Smooth muscle cell of the brain vasculature (primary cell): Measurements from ENCODE around the gene METTL1.

Experiments used
- DNase-seq: peaks from one replicate; pipeline ENCODE4 v3.0.0-alpha.2; 2012; ENCODE audit warnings: low read depth, low spot score

The METTL1 gene

DNA sequence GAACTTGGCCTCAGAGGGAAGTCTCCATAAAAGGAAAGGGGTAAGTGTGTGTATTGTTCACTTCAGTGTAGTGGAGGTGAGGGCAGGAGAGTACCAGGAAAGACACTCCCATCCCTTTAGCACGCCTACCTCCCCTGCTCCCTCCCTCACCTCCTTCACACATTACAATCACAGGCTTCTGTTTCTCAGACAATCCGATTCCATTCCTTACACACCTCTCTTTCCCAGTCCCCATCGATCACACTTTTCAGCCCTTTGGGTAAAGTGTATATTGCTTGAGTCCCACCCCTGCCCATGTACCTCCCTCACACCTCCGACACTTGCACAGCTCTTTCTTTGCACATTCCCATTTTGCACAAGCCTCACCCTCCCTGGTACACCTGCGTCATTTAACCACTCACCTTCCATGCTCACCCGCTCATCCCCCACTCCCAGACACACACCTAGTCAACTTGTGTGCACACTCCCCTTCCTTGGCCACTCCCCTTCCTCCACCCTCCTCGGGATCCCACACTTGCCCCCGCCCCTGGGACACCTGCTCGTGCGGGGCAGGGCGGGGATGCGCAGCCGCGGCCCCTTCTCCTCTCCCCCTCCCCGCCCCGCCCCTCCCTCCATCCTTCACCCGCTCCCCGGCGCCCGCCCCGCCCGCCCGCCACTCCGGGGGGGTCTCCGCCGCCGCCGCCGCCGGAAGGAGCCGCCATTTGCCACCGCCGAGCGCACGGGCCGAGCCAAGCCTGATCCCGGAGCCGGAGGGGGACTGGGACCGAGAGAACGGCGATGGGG is 17.3 kb downstream of the METTL1 start, which contains the start of gene MARCHF9:
Gene MARCHF9 (plus strand): TSS at position 693 of the 783 bp plus-strand sequence. CDS start 426 bp downstream, outside the sequence.
- DNase-seq: no peak

DNA sequence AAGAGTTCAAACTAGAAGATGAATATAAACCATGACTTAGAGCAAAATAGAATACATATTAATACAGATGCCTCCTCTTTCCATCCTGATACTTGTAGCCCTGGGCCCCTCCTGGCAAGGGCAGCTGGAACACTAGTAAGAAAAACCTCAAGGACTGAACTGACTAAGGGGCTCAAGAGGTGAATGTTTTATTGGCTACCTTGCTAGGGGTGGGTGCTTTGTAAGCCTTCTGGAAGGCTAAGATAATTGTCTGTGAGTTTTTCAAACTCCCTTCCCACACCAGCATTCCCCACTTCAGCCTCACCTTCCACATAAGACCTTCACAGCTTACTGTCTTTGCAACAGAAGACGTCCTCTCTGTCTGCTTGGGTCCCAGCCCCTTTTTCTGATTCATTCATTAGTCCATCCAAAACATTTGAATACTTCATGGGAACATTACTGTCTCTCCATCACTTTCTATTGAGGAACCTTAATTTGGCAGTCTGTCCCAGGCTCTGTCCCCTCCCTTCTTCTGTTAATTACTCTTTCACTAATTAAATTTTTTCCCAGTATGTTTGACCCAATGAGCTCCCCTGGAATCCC is 18.1 kb downstream of the METTL1 start:
- no peak for DNase-seq

DNA sequence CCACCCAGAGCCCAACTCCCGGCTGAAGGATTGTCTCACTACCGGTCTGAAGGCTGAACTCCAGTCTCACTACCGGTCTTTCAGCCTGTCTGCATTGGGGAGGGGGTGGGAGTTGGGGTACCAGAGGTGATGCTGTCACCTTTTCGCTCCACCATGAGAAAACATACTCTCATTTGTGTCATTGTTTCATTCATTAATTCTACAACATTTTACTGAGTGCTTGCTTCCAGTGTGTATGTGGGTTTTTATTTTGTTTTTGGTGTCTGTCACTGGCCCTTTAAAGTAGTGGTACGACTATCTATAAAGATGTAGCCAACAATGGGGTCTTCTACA is 19.3 kb downstream of the METTL1 start:
- DNase-seq: no peak

DNA sequence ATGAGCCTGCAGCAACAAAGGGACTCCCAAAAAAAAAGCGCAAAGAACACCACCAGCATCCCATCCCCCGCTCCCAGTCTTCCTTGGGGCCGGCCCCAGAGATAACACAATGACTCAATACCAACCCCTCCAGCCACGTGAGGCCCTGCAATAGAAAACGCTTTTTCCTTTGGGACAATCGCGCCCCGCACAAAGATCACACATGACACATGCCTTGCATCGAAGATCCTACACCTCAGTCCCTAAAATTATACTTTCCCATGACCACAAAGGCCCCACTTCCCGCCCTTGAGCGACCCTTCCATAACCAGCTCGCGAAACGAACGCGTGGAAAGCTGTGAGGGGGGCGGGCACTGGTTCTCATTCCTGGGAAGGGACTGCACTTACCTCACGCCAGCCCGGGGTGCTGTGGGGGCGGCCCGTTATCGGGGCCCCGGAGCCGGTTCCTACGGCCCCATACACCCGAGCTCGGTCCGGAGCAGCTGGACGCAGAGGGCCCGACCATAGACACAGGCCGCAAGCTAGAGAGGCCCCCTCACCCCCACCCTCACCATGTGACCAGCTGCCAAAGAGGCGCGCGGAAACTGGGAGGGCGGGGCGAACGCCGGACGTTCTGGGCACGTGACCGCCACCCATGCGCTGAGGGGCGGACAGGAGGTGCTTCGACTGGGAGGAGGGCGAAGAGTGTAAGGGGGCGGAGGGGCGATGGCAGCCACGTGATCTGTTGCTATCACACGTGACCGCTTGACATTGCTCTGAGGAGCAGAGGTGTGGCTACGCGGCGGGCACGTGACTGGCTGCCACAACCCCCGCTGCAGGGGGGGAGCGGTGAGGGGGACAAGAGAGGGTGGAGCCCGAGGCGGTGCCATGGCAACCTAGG is 19.9 kb downstream of the METTL1 start, which contains the start of gene CDK4:
Gene CDK4 (minus strand): TSS at position 523 of the 880 bp plus-strand sequence. CDS start 593 bp downstream, outside the sequence.
- peak; percentile 99 for DNase-seq

DNA sequence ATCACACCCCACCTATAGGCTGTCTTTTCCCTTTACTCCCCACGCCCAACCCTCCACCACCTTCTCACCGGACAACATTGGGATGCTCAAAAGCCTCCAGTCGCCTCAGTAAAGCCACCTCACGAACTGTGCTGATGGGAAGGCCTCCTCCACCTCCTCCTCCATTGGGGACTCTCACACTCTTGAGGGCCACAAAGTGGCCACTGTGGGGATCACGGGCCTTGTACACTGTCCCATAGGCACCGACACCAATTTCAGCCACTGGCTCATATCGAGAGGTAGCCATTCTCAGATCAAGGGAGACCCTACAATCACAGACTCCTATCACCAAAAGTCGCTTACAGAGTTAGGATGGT is 20.5 kb downstream of the METTL1 start:
- no peak for DNase-seq

DNA sequence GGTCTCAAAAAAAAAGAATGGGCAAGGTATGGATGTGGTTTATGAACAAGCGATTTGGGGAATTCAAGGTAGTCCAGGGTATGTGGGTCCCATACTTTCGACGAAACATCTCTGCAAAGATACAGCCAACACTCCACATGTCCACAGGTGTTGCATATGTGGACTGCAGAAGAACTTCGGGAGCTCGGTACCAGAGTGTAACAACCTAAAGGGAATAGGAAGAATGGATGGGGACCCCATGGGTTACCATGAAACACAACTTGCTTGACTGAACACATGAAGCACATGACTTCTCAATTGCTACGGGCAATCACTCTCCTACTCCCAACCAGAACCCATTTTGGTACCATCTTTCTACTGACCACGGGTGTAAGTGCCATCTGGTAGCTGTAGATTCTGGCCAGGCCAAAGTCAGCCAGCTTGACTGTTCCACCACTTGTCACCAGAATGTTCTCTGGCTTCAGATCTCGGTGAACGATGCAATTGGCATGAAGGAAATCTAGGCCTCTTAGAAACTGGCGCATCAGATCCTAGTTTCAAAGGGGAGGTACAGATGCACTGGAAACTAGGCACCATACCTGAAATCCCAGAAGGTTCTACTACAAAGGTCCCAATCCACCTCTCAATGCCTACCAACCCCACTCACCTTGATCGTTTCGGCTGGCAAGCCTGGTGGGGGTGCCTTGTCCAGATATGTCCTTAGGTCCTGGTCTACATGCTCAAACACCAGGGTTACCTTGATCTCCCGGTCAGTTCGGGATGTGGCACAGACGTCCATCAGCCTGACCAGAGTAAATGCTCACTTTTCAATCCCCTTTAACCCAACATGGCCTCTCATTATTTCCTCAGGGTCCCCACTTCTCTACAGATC is 21.1 kb downstream of the METTL1 start:
- no peak for DNase-seq

DNA sequence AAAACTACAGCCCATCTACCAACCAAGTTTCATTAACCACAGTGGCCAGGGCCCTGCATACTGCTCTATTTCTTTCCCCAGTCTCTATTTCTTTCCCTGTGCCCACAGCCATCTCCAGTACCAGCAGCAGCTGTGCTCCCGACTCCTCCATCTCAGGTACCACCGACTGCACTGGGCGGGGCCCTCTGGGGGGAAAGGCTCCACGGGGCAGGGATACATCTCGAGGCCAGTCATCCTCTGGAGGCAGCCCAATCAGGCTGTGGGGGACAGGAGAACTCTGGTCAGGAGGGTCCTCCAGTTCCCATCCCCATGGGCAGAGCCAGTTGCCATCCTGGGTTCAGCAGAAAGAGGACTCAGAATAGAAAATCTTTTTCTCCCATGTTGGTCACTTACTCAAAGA is 22.8 kb downstream of the METTL1 start:
- no peak for DNase-seq

DNA sequence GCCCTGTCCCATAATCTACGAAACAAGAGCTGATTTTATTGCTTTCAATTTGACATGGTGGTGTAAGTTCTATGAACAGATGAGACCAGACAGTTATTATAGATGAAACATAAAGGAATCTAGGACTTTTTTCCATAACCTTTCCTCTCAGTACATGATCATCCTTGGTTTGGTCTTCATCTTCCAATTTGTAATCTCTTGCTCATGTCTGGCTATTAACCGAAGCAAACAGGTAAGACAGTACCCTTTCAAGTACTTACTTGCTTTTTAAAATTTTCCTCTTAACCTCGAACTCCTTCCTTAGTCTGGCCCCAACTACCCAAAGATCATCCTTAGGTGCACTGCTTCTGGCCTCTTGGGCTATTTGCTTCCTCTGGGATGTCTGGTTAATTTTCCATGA is 25.9 kb downstream of the METTL1 start:
- DNase-seq: no peak

DNA sequence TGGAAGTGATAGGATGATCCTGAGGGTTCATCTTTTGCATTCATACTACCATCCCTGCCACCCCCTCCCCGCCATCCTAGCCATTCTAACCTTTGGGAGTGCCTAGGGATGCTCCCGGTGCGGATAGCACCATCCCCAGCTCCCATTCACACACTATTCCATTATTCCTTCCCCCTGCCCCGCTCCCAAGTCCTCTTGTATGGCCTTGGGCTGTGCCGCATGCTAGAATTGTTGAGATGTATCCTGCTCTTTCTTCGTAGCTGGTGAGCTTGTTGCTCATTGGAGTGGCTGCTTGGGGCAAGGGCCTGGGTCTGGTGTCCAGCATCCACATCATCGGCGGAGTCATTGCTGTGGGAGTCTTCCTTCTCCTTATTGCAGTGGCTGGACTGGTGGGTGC is 26.4 kb downstream of the METTL1 start:
- no peak for DNase-seq

DNA sequence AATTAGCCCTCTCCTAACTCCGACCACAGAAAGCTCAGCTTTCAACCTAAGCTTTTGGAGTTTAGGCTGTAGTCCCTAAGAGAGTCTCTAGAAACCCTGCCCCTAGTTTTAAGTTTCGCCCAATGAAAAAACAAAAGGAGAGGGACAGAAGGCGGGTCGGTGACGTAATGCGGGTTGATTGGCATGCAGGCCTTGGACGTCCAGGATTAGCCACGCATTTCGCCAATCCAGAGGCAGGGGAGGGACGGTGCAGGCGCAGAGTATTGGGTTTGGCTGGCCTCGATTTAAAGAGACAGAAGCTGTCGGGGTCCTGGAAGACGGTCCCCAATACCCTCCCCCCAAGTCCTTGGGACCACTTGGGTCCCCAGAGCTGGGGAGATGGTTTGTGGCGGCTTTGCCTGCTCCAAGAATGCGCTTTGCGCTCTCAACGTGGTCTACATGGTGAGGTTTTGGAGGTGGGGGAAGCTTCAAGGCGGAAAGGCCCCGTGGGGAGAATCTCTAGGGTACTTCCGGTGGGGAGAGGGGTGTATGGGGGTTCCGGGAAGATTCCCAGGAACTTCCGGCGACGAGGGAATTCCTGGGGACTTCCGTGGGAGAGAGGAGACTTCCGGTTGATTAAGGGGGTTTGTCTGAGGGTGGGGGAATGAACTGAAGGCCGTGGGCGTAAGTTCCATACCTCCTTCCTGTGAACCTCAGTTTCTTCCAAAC is 27.0 kb downstream of the METTL1 start, which contains the start of gene TSPAN31:
Gene TSPAN31 (plus strand): TSS at position 263 of the 708 bp plus-strand sequence. CDS start 116 bp downstream, at position 379.
- peak; percentile 94 for DNase-seq

DNA sequence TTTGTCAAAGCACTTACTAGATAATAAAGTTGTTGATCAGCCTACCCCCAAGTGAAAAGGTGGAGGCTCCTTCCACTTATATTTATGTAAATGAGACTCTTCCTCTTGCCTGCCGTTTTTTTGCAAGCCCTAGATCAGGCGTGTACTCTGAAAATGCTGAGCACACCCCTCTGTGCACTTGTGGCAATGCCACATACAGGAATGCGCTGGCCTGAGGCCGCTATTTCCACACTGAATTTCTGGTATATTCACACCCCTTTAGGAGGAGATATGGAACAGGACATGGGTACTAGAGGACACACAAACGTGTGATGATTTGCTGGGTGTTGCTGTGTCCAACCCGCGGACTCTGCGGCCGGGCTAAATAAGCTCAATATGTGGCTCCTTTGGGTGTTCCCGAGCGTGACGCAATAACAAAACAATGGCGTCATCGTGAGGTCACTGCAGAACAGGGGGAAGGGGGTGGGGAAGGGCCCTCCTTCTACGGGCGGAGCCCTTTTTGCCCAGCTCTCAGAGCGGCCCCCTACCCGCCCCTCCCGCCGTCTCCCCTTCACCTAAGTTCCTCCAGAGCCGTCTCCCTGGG is 27.6 kb downstream of the METTL1 start:
- no peak for DNase-seq

DNA sequence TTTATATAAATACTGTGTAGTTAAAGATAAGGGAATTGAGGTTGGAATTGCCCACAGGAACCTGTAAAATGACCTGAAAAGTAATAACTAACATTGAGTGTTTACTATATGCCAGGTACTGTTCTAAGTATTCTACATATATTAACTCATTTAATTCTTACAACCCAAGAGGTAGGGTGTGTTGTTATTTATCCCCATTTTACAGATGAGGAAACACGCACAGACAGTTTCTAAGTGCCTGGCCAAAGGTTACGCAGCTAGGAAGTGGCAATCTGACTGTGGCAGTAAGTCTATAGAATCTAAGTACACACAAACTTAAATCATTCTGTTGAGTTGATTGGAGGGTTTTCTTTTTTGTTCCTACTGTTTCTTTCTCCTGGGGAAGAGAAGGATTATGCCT is 28.1 kb downstream of the METTL1 start:
- DNase-seq: no peak

DNA sequence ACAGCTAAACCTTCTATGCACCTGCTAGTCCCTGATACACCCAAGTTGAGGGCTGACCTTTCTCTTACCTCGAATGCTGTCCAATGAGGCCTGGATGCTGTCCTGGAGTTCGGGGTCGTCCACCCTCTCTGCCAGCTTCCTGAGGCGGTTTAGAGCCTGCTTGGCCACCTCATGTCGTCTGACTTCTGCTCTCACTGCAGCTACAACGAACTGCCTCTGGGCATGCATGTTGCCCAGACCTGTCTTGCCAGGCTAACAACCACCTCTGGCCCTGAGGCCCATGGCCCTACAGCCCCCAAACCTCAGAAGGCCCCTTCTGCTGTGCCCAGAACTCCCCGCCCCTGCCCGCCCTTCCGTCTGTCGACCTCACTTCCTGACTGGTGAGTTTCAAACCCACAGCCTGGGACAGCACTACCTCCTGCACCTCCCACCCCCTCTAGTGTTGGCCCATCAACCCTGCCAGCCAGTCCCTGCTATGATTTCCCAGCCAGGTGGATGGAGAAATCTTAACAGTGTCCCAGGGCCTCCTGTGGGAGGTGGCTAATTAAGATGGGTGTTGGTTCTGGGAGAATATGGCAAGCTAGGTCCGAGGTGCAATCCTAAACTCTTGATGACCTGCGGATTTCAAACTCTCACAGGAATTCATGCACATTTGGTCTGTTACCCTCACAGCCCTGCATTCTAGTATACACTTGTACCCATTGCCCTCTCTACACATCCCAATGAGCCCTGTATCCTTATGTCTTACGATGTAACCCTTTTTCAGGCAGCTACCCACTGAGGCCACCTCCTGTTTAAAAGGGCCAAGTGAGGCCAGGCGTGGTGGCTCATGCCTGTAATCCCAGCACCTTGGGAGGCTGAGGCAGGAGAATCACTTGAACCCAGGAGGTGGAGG is 29.8 kb downstream of the METTL1 start:
- DNase-seq: no peak

DNA sequence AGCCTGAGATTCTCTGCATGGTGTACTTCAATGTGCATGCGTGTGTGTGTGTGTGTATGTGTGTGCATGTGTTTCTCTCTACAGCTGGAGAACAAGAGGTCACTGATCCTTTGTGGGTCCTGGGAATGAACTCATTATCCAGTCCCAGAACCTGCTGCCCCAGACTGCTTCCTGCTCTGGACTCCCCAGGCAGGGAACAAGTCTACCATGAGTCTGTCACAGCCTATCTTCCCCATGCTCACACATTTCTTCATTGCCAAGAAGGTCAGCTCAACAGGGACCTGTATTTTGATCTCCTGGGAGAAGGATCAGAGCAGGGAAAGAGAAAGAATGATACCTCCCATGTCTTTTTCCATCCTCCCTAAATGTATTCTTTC is 30.5 kb downstream of the METTL1 start:
- DNase-seq: no peak

DNA sequence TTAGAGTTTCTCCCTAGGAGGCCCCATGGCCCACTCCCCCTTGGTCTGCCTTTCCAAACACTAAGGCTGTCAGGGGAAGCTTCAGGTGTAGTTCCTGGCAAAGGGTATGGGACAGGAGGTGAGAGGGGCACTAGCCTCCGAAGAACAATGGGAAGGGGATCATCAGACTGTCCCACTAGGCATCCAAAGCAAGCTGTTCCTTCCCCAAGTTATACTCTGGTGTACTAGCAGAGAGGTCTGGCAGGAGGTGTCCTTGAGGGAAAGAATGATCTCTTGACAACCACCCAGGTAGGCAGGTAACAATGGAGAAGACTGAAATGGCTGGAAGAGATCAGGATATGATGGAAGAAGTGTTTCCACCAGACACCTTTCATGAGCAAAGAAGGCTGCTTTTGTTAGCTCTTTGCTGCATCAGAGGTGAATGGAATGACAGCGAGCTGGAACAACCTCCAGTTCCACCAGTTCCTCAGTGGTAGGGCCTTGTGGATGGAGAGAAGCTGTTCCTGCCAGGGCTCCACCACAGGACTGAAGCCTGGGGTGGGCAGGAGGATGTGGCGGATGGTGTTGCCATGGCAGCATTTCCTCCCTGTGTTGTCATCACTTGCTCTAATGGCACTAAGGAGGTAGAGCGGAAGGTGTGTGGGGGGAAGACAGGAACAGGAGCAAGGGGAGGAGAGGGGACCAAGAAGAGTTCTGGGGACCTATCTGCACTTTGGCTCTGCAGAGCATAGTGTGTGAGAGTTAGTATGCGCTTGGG is 31.1 kb downstream of the METTL1 start:
- no peak for DNase-seq

DNA sequence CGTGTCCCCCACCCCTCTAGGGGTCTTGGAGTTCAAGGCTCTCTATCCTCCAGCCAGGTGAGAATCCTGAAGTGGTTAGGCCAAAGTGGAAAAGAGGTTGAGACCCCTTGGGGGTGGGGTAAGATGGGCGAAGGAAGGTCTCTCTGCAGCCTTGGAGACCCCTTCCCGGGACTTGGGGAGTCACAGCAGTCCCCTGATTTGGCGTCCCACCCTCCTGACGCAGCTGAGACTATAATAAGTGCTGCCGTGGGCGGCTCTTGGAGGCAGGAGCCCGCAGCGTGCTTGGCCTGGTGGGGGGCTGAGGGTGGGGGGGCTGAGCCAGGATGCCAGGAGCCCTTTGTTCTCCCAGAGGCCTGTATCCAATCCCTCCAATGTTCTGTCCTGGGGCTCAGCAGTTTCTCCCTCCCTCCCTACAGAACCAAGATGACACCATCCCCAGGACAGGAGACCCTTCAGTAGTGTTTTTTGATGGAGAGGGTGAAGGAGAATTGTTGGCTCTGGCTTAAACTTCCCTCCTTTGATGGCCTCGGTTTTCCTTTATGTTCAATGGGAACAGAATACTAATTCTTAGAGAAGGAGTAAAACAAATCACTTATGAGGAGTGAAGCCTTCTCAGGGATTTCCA is 31.9 kb downstream of the METTL1 start:
- DNase-seq: no peak

DNA sequence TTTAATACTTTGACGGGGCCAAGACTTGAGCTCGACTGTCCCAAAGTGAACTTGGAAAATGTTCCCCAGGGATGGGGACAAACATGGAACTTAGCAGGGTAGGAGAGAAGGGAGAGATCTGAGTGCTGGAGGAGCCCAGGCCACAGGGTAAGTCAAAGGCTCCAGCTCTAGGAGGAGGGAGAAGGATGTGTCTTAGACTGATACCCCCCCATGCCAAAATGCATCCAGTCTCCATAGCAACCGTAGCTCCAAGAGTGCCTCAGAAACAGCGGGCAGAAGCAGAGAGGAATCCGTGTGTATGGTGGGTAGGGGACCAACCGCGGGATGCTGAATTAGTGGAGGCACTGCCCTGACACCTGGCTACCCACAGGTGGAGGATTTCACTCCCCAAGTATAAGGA is 32.5 kb downstream of the METTL1 start:
- no peak for DNase-seq

DNA sequence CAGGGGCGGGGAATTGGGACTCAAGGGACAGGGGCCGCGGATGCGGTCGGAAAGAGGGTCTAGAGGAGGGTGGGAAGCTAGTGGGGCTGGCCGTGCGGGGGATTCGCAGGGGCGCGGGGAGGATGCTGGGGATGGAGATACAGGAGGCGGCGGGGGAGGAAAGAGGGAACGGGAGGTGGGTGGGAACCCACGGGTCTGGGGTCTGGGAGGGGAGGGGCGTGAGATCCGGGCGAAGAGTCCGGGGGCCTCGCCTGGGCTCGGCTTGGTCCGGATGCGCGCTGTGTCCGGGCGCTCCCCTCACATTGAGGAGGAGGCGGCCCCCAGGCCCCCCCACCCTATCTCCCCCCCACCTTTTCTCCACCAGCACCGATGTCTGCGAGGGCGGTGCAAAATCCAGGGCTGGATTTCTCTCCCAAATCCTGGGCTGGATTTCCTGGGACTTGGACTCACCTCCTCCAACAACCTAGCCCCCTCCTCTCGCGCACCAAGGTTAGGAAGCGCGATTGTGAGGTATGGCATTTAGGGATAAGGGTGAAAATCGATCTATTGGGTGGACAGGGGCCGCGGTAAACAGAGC is 33.2 kb downstream of the METTL1 start, which contains the start of gene AGAP2:
Gene AGAP2 (minus strand): TSS at position 82 of the 577 bp plus-strand sequence. CDS start 496 bp downstream, outside the sequence.
- no peak for DNase-seq
